HG02884 (cell line): ENCODE measurements around the gene PAPSS1.

ENCODE experiments used
- ATAC-seq: cut with Tn5 transposase; IDR thresholded peaks from one replicate; pipeline ENCODE4 v1.9.1; 2021; ENCODE audit warnings: mild to moderate bottlenecking, moderate library complexity; ENCODE audit not compliant: unreplicated experiment

PAPSS1 gene

DNA sequence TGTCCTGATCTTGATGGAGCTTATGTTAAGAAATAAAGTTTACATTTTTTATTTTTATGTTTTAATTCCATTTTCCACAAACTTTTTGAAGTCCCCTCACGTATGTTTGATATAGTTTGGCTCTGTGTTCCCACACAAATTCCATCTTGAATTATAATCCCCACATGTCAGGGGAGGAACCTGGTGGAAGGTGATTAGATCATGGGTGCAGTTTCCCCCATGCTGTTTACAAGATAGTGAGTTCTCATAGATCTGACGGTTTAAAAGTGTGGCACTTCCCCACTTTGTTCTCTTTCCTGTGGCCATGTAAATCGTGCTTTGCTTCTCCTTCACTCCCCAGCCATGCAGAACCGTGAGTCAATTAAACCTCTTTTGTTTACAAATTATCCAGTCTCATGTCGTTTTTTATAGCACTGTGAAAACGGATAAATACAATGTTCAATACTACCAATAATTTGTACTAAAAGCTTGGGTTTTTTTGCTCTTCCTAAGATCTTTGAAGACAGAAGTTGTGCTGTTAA lies 89.8 kb downstream of the PAPSS1 start:
- no peak for ATAC-seq

DNA sequence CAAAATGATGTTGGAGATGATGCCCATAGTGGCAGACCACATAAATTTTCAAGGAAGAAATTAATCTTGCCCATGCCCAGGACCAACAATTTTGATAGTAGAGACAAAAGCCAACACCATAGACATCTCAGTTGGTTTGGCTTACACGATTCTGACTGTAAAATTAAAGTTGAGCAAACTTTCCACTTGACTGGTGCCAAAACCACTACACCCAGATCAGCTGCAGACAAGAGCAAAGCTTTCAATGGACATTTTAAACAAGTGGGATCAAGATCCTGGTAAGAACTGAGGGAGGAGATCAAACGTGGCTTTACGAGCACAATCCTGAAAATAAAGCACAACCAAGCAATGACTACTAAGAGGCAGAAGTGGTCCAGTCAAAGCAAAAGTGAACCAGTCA lies 90.7 kb downstream of the PAPSS1 start:
- ATAC-seq = no peak

DNA sequence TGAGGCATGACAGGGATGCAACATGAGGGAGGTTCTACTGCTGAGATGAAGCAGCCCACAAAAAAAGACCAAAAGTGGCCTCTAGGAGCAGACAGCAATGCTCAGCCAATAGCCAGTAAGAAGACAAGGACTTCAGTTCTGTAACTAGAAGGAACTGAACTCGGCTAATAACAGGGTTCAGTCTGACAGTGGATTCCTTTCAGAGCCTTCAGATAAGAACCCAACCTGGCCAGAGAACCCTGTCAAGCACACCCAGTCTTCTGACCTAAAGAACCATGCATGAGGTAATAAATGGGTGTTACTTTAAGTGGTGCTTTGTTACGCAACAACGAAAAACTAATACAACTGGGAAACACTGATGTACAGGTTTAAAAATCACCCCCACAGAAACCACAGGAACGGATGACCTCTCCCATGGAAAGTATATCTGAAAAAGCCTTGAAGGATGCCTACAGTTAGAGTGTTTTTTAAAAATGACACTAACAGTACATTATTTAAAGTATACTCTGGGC lies 94.6 kb downstream of the PAPSS1 start:
- ATAC-seq = no peak

DNA sequence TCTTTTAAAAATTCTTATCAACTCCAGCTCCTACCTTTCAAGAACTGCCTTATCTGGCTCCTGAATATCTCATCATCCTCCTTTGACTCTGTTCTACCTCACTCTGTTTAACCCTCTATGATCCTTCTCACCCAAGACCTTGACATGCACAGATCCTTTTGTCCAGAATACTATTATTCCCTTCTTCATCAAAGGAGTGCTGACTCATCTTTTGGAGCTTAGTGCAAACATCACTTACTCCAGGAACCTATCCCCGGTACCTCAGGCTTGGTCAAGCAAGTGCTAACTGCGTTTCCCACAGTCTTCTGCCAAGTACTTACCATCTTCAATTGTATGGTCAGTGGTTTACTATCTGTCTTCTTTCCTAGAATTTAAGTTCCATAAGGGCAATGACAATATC lies 96.0 kb downstream of the PAPSS1 start:
- ATAC-seq = no peak

DNA sequence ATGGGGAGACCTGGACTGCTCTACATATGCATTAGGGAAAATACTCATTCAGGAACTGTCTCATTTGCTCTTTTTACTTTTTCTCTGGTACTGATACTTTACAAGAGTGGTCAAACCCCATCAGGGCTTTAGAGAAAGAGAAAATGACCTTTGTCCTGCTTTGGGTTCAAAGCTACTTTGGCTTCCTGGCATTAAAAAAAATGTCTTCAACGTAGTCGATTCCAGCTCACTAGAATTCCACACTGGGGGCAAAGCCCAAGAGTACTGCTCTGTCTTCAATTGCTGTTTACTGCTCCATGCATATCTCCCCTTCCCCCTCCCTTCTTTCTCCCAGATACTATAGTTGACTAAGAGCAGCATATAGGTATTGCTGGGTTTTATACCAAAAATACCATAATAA lies 98.0 kb downstream of the PAPSS1 start:
- ATAC-seq = no peak

DNA sequence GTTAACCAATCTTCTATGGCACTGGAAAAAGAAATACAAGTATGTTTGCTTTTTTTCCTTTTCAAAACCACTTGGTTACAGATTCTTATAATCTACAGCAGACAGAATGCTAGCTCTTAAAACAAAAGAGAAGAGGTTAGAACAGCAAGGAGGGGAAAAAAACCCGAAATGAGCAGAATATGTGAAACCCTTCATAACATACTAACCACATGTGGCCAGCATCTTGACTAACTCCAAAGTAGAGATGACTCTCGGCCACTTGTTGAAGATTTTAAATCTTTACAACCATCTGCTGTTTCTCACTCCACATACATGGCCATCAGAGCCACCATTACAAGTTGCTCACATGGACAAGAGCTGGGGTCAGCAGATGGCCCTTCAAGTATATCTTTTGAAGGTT lies 100.3 kb downstream of the PAPSS1 start:
- no peak for ATAC-seq

DNA sequence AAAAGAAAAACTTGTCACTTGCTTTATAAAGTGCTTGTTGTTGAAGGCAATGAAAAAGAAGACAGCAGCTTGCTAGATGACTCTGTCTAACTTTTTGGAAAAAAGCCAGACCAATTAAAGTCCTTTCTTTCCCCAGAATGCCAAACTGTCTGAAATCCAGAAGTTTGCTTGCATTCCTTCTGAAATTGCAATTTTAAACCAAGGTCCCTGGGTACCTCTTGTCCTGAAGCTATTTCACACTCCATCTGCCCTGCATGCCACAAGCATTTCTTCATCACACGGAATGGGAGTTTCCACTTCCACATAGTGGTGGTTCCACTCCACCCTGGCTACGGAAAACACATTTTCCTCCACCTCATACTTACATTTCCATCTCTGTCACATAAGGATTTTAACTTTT lies 101.0 kb downstream of the PAPSS1 start:
- no peak for ATAC-seq

DNA sequence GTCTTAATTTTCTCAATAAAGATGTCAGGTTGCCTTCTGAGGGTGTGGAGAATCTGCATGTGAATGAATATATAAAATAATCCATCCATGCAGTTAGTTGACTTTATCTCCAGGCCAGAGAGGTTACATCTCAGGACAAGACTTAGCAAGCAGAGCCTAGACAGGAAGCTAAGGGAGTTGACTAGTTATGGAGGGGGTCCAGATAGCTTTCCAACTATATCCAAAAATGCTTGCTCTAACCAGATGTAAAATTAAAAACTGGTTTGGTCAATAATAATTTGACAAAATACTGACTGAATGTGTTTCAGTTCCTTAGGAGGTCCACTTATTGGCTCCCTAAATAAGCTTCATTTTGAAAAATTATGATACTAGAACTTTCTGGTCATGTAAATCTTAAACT lies 101.4 kb downstream of the PAPSS1 start:
- no peak for ATAC-seq

DNA sequence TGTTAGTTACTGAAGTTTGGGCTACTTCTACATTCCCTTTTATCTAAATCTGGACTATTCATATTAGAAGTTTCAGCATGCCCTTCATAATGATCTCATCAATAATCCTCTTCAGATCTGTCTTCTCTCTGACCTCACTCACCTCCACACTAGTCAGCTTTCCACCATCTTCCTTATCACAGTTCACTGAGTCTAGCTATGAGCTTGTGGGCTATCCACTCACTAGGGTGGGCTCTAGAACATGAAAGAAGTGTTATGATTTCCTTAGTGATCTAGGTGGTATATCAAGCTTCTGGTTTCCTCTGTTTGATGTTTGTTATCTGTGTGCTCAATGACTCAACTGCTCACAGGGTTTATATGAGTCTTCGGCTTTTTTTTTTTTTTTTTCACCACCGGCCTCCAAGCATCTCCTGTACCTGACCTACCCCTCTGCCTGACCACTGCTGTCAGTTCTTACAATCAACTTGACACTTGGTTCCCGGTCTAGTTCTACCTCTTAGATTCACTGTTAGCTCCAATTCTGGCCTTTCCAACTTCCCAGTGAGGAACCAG lies 103.1 kb downstream of the PAPSS1 start:
- no peak for ATAC-seq

DNA sequence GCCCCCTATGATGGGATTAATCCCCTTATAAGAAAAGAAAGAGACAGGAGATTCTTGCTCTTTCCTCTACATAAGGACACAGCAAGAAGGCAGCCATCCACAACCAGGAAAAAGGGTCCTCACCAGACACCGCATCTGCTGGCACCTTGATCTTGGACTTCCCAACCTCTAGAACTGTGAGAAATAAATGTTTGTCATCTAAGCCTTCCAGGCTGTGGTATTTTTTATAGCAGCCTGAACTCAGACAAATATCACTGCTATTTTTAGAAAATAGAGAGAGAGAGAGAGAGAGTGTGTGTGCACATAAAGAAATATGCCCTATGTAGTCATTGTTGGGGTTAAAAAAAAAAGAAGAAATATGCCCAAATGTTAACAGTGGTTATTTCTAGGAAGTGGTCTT lies 104.2 kb downstream of the PAPSS1 start:
- ATAC-seq = no peak

DNA sequence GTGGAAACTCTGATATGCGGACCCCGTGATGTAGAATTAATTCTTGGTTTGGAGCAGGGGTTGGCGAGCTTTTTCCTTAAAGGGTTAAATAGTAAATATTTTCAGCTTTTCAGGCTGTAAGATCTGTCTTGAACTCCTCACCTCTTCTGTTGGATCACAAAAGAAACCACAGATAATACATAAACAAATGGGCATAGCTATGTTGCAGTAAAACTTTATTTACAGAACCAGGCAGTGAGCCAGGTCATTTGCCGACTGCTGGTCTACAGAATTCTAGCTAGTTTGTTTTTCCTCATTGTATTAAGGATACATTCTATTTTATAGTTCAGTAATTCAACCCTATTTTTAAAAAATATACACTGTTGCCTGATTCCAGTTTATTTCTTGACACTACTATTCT lies 116.6 kb downstream of the PAPSS1 start:
- ATAC-seq = no peak

DNA sequence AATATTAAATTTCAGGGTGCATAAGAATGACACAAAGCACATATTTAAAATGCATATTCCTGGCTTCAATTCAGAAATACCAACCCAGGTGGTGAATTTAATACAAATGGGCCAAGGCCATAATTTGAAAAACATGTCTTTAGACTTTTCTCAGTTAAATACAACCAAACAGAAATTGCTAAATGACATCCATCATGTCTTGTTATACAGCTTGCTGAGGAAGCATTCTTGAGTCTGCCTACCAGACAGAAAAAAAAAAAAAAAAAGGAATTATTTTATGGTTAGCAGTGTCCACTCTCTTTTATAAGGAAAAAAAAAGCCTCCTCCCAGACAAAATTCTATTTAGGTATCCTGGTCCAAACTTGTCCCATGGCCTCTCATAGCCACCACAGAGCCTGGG lies 119.1 kb downstream of the PAPSS1 start:
- ATAC-seq = no peak

DNA sequence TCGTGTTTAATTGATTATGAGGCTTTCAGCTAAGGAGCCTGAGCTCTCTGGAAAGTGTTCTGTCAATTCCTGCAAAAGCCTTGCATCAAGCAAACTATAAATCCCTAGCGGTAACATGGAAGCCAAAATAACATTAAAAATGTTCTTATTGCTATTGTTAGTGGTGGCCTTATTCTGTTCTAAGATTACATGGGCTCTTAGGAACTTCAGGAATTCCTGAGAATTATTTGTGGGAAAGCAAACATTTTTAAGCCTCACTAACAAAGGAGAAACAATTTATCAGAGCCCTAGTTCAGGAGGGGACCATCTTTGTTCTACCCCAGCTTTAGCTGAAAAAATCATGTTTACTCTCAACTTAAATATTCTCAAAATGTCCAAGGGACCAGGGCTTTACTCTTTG lies 119.6 kb downstream of the PAPSS1 start:
- ATAC-seq = no peak

DNA sequence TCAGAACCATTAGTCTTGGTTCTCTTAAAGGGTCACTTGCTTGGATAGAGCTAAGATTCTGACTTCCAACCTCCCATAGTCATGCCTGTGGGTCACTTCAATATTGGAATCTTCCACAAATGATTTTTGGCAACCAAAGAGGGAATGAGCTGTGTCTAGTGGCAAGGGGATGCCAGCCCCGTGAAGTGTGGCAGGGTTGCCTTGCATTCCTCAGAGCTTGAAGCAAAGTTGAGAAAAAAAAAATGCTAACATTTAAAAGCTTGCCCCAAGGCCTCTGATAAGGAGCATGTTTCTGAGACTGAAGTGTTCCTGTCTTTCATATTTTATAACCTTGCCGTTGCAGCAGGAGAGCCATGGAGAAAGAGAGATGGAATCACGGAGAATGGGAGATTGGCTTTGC lies 120.2 kb downstream of the PAPSS1 start:
- ATAC-seq = no peak

DNA sequence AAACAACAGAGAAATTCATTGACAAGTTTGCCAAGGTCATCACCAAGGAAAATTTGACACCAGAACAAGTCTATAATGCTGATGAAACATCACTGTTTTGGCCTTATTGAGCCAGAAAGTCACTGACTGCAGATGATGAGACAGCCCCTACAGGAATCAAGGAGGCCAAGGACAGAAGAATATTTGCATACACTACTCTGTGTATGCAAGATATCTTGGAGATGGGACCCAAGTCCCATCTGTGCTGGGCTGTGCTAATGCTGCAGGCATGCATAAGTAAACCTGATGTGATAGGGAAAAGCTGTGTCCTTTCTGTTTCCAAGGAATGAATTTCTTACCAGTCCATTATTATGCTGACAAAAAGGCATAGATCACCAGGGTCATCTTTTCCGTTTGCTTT lies 126.8 kb downstream of the PAPSS1 start:
- ATAC-seq = no peak

DNA sequence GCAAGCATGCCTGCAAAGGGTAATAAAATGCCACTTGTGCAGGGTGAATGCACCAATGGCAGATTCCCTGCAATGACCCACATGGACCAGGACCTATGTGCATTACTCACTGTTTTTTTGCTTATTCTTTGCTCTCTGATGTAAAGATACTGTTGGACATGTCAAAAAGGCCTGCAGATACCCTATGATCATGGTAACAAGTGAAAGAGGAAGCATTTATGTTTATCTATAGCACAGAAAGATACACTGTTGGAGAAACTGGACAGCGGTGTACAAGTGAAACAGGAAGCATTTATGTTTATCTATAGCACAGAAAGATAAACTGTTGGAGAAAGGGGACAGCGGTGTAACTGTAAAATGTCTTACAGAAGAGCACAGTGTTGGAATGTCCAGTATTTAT lies 127.5 kb downstream of the PAPSS1 start:
- ATAC-seq = peak; percentile 85

DNA sequence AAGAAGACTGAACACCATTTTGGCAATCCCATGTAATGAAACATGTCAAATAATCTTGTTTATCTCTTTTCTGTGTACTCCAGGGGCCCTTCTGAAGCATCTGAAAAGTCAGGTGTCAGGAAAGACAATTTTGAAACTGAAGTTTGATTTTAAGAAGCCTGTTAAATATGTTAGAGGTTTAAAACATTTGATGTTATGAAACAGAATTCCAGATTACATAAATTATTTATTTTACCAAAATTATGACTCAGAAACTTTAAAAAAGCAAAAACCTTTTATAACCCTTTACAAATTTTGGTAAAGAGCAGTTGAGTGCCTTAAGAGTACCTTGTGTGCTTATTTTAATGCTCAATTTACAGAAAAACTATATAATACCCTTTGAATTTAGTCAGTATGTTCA lies 130.8 kb downstream of the PAPSS1 start:
- ATAC-seq = no peak

DNA sequence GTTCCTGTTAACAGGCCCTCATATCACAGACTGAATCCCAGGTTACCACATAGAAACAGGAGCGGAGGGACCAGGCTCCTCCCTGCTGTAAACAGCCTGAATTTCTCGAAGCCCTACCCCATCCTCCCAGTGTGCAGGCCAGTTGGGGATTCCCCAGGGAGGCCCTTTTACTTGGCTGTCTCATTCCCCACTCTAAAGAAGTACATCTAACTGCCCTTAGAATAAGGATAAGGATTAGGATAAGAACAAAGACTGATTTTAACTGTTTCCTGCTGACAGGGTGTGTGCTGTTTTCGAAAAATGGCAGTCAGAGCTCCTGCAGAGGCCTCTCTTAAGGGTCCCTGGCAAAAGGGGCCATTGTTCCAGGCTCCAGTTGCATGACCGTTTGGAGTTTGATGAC lies 133.7 kb downstream of the PAPSS1 start:
- ATAC-seq = no peak

DNA sequence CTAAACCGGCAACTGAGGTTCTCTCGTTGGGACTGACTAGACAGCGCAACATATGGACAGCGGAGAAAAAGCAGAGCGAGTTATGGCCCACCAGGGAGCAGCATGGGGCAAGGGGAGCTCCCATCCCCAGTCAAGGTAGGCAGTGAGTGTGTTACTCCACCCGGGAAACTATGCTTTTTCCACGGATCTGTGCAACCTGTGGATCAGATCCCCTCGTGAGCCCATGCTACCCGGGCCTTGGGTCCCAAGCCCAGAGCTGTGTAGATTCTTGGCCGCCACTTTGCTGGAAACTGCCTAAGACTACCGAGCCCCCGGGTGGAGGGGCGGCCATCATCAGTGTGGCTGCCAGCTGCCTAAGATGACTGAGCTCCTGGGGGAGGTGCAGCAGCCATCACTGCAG lies 140.9 kb downstream of the PAPSS1 start:
- no peak for ATAC-seq

DNA sequence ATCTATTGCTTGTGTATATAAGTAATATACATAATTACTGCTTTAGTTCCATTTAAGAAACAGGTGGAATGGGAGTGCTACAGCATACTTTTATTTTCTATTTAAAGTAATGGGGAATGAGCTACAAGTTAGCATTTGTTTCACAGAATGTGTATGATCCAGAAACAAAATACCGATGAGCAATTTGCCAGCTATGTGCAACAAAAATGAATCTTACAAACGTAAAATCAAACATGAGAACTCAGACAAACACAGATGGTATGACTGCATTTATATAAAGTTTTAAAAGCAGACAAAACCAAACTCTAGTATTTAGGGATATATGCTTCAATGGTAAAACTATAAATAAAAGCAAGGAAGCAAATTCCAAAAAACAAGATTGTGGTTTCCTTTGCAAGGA lies 141.7 kb downstream of the PAPSS1 start:
- no peak for ATAC-seq

DNA sequence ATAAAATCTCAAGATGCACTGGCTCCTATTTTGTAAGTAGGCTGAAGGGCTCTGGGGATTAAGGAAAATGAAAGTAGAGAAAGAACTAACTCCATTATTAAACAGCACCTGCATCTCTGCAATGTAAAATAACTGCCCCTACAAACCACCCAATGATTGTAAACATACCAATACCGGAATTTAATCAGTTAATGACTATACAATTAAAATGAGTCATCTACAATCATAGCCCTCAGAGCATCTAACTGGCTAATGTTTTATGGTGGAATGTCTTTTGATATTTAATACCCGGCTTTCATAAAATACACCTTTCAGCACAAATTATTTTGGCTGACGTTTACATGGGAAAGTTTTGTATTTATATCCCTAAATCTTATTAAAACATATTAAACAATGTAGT lies 142.3 kb downstream of the PAPSS1 start:
- ATAC-seq = no peak

DNA sequence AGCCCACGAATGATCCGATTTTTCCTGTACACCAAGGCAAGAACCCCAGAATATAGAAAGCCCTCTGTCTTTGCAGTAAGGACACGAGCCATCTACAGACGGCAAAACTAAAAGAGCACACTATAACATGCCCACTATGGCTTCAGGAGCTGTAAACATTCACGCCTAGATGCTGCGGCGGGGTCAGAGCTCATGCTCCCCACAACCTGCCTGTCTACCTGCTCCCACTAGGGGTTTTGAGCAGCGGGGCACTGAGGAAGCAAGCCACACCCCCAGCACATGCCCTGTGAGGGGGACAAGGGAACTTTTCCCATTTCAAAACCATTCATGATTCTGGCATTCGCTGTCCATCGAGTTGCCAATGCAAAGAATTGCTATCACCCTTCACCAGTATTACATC lies 144.8 kb downstream of the PAPSS1 start:
- ATAC-seq = no peak

DNA sequence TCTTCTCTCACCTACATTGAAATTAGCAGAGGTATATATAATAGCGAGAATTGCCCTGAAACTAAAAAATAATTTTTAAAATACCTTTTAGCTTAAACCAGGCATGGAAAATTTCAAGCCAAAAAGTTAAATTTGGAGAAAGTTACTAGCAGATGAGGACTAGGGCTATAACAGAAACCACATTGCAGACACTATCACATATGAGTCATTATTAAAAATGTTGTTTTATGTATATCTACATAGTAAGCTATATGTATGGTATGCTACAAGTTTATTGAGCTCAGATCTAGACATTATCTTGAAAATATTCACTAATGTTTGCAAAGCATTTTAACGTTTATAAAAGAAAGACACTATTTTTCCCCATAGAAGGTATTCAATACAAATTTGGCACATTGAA lies 147.8 kb downstream of the PAPSS1 start:
- ATAC-seq = no peak
